Putamen (tissue), 1 donor: ENCODE measurements around the gene INTS14.
"Not testable (repeated sequence)": the region's sequence is repeated elsewhere in the genome, so short reads cannot be mapped to it uniquely, and the experiment has no call there.

Experiments used
- DNase-seq: peaks from one replicate; pipeline ENCODE4 v3.0.0-alpha.2; 2016; ENCODE audit warnings: low spot score

INTS14 gene

DNA sequence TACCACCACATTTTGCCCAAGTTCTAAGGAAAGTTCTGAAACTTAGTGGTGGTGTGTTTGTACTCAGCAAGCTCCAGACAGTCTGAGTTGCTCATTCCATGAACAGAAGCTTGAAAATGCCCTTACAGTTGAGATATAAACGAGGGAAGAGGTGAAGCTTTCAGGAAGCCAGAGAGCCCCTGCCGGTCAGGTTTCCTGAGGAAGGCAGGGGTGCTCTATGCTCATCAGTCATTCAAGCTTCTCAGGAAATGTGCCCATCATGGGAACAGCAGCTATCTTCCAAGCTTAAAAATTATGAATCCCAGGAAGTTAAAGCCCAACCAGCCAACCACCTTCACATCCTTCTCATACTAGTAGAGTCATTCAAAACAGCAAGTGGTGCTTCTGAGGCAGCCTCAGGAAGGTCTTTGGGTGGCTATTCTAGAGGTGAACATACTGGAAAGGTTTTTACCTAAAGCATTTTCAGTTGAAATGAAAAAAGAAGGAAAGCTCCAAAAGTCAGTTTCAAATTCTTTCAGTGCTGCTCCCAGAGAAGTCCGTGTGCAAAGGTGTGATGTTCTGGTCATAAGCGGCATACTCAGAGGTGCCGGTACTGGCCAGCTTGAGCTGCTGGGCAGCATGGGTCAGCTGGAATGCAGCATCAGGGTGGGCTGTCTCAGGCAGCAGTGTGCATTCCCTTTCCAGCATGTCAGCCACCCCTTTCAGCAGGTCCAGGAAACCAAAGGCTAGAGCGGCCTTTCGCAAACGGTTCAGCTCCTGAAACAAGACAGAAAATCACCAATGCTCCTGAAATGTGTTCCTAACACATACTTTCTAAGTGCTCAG lies 31.8 kb downstream of the INTS14 start:
- DNase-seq, result no peak

- DNase-seq, result no peak
Observed at GRCh38 chr15:65577129-65577996, 33.6 kb downstream of the INTS14 start.

- DNase-seq, result no peak
Observed at GRCh38 chr15:65576664-65577063, 34.3 kb downstream of the INTS14 start.

- no peak for DNase-seq
Observed at GRCh38 chr15:65571971-65572370, 39.0 kb downstream of the INTS14 start.

DNA sequence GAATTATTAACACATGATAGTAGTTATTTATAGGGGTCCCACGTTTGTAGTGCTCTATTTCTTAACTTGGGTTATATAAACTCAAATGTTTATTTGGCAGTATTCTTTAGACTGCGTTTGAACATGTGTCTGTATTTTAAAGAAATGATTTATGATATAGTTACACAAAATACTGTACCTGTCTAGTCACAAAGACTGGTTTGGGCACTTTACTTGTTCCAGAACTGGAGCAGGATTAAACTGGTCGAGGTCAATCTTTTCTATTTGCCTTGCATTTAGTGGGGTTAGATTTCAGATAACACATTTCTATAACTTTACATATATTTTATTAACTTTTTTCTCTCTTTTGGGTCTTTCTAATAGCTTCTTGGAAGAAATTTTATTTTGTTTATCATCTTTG lies 41.2 kb downstream of the INTS14 start:
- no peak for DNase-seq

GRCh38 chr15:65561934-65562333 lies 49.0 kb downstream of the INTS14 start:
- no peak for DNase-seq

DNA sequence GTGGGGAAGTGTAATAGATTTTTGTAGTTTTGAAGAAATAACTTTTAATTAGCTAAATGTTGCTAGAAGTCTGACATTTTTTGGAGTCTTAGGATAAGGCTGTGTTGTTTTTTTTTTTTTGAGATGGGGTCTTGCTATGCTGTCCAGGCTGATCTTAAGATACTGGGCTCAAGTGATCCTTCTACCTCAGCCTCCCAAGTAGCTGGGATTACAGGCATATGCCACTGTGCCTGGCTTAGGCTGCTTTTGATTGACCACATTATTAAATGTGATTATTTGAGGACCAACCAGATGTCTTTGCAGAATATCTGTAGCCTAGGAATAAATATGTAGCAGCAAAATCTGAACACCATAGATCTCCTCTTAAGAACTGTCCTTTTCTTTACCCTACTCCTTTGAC lies 51.0 kb downstream of the INTS14 start:
- DNase-seq, result no peak

GRCh38 chr15:65558997-65559760 lies 51.8 kb downstream of the INTS14 start:
- no peak for DNase-seq

DNA sequence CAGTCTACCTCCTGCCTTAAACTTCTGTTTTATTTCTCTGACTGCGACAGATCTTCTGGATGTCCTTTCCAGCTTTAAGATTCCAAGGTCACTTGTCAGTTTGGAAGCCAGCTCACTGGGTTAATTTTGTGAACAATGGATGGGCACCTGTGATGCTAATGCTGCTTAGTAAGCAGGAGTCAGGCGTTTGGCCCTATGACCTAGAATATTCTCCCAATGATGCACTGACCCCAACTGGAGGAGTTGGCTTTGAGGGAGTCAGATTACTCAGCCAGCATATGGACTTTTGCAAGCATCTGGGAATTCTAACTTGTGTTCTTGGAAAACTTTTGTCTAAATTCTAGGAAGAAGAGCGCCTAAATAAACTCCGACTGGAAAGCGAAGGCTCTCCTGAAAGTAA lies 52.6 kb downstream of the INTS14 start:
- no peak for DNase-seq

DNA sequence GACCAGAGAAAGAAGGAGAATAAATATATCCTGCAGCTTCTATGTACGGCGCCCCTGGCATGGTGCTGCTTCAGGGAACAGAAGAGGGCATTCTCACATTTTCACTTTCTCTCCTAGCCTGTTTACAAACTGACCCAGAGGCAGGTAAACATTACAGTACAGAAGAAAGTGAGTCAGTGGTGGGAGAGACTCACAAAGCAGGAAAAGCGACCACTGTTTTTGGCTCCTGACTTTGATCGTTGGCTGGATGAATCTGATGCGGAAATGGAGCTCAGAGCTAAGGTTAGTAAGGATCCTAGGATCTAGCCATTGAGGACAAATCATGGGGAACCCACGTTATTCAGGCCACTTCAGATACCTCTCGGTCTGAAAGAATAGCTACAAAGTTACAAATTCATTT lies 54.3 kb downstream of the INTS14 start:
- DNase-seq, result no peak

- no peak for DNase-seq
Observed at GRCh38 chr15:65553691-65554090, 57.2 kb downstream of the INTS14 start.

DNA sequence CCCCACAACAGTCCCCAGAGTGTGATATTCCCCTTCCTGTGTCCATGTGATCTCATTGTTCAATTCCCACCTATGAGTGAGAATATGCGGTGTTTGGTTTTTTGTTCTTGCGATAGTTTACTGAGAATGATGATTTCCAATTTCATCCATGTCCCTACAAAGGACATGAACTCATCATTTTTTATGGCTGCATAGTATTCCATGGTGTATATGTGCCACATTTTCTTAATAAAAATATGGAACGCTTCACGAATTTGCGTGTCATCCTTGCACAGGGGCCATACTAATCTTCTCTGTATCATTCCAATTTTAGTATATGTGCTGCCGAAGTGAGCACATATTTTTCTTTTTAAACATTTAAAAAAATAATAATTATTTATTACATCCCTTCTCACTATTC lies 58.1 kb downstream of the INTS14 start:
- DNase-seq, result not testable (repeated sequence)

GRCh38 chr15:65551183-65551582 lies 59.7 kb downstream of the INTS14 start:
- DNase-seq, result no peak

DNA sequence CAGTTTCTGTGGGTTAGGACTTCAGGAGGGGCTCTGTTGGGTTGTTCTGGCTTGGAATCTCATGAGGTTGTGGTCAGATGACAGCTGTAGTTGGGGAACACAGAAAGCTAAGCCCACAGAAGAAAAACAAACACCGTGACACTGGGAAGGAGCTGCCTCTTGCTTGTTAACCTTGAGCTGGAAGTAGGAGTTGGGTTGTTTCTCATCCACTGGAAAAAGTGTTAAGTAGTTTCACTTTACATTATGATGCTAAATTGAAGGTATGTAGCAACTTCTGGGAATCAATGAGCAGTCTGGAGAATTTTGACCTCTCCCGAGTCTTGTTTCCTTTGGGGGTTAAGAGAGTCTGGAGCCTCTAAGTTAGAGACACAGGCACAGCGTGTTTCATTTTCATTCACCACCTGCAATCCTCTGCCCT lies 60.2 kb downstream of the INTS14 start:
- DNase-seq, result no peak

- DNase-seq, result not testable (repeated sequence)
Observed at GRCh38 chr15:65549288-65549687, 61.6 kb downstream of the INTS14 start.

DNA sequence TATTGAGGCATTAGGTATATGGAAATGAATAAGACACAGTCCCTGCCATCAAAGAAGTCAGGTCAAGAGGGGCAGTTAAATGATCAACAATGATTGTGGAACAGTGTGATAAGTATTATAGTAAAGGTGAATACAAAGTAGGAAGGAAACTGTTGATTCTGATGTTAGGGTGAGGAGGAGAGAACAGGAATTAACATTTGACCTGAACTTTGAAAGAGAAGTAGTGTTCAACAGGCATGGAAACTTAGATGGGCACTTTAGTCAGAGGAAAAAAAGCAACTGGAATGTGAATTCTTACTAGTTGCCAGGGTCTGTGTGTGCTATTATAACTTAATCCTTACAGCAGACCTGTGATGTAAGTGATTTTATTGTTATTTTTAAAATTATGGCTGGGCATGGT lies 63.1 kb downstream of the INTS14 start:
- no peak for DNase-seq

DNA sequence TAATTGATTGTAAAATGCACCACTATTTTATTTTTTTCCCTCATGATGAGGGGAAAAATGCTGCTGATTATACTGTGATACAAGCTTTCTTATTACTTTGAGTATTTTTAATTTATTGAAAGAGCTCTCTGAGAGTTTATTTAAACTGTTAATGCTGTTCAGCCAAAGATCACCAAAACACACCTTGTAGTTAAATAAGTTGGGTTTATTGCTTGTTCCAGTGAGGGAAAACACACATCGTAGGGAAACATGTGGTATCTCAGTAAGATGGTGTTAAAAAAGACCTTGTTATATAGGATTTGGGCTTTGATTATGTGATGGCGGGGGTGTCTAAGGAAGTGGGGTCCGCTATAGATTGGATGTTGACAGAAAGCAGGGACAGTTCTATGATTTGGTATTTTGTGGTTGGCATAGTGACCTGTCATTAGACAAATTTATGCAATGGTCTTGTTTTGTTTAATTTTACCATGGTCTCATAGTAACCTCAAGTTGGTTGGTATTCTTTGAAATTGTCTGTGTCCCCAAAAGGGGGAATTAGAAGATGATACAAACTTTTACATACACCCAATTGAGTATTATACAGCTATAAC lies 69.6 kb downstream of the INTS14 start:
- no peak for DNase-seq

GRCh38 chr15:65540314-65540713 lies 70.6 kb downstream of the INTS14 start:
- no peak for DNase-seq

GRCh38 chr15:65535192-65535591 lies 75.7 kb downstream of the INTS14 start:
- DNase-seq, result no peak

DNA sequence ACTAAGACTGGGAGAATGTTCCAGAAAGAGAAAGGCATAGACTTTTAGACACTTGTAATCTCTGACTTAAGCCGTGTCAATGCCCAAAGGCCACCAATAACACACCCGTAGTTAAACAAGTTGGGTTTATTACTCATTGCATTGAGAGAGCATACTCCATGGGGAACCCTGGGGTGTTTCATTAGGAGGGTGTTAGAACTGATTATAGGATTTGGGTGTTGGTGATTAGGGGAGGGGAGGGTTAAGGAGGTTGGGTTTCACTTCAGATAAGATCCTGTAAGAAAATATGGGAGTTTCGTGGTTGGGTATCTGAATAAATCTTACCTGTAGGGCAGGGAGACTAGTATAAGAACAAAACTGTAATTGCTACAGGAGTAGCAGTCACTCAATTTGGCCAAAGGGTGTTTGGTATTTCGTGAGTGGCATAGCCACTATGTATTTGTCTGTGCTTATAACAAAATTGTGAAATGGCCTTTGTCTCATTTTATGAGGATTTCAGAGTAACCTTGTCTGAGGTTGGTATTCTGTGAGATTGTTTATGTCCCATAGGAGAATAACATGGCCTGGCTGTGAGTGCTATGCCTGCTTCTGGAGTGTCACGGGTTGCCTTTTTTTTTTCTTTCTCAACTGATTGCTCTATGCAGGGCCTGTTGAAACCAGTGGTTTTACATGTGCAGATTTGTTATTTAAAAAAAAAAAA lies 77.7 kb downstream of the INTS14 start:
- no peak for DNase-seq

- no peak for DNase-seq
Observed at GRCh38 chr15:65532738-65533051, 78.2 kb downstream of the INTS14 start.
